DMS 273 (cell line): ENCODE measurements around the gene S100A16.

ENCODE experiments used
- DNase-seq: peaks from one replicate; lab custom pipeline; 2025; ENCODE audit not compliant: unreplicated experiment; lab: John Stamatoyannopoulos, UW

S100A16 gene

GRCh38 chr1:153638261-153638660 is 25.3 kb upstream of the S100A16 start:
- no peak for DNase-seq

- DNase-seq, result no peak
Observed at GRCh38 chr1:153636312-153636711, 23.4 kb upstream of the S100A16 start.

DNA sequence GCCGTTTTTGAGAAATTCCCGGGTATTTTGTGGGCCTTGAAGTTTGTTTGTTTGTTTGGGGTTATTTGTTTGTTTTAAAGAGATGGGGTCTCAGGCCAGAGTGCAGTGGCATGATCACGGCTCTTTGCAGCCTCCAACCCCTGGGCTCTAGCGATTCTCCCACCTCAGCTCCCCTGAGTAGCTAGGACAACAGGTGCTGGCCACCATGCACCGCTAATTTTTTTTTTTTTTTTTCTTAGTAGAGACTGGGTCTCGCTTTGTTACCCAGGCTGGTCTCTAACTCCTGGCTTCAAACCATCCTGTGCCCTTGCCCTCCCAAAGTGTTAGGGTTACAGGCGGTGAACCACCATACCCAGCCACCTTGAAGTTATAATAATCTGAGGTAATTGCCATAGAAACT is 22.9 kb upstream of the S100A16 start:
- no peak for DNase-seq

DNA sequence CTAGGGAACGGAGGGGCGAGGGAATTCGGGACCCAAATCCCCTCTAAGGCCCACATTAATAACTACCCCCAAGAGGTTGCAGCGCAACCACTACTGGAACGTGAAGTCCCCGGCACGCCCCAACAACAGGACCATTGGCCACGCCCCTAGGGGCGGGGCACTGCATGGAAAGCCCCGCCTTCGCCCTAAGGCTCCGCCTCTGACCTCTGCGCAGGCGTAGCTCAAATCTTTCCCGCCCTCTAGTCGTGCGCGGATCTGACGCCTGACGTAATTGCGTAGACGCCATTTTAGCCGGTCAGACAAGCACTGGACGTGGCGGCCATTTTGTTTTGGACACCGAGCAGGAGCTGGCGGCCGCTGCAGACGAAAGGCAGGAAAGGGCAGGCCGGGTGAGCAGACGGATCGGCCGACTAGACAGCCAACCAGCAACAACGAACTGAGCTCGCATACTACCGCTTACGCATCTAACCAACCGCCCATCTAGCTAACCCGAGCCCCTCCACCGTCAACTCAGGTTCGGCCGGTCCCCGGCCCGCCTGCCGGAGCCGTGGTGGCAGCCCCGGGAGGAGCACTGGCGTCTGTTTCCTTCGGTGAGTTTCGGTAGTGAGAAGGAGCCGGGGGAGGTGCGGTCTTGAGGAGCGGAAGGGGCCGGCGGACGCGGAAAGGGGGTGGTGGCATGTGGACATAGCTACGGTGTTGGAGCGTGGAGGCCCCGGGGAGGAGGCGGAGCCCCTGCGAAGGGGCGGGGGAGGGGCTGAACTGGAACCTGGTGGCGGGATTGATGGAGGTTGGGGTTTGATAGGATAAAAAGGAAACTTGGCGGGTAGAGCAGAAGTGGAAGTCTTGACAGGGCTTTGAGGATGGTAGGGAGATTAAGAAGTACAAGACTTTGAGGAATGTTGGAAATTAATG is 21.1 kb upstream of the S100A16 start, which contains the start of gene CHTOP:
TSS of gene CHTOP (plus strand) at position 313 of the 912 bp plus-strand sequence. CDS start 2,523 bp downstream, outside the sequence.
- DNase-seq, result peak; percentile 99

GRCh38 chr1:153633161-153633753 is 20.3 kb upstream of the S100A16 start:
- no peak for DNase-seq

- DNase-seq, result no peak
Observed at GRCh38 chr1:153631047-153632022, 18.4 kb upstream of the S100A16 start.

- no peak for DNase-seq
Observed at GRCh38 chr1:153630384-153630783, 17.4 kb upstream of the S100A16 start.

DNA sequence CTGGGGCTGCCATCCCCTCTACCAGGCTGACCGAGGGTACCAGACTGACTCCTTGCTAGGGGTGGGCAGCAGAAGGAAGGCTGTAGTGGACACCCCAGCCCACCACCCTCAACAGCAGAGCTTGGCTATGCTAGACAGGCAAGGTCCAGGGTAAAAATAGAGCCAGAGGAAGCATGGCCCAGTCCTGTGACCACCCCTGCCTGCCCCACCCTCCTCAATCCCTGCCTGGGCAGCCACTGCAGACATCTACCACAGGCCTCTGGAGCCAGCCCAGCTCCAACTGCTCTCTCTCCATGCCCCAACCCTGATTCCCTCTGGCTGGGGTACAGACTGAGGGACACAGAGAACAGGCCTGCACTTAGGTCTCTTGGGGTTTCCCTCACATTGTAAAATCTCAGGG is 17.0 kb upstream of the S100A16 start:
- DNase-seq, result peak; percentile 51

- DNase-seq, result no peak
Observed at GRCh38 chr1:153629343-153629665, 16.4 kb upstream of the S100A16 start.

DNA sequence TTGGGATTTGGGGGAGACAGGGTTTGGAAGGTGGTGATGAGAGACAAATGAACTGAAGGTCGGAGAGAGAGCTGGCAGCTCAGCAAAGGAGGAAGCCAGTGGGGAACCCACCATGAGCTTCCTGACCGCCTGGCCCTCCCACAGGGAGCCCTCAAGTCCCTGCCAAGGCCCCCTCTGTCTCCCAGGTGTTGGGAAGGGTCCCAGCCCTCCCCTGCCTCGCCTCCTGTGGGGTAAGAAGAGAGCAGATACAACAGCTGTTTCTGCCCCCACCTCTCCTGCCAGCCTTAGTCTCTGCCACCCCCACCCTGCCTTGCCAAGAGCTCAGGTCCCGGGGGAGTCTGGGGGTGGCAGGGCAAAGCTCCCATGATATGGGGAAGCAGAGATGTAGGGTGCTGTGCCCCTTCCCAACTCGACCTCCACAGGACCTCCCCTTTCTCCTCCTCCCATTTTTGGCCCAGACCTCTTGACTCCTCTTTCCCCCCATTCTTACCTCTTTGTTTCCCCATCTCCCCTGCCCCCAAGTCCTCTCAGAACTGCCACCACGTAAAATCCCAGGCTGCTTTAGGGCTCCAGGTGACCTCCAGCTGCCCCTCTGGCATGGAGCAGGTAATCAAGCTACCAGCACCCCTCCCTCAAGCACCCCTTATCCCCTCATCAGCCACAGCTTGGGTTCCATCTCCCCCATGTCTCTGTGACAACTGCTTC is 15.9 kb upstream of the S100A16 start:
- DNase-seq, result peak; percentile 73

GRCh38 chr1:153627715-153628626 is 15.0 kb upstream of the S100A16 start, which contains the start of gene S100A1:
Gene S100A1 (plus strand): TSS chr1:153628434. CDS start chr1:153630522, 2,088 bp downstream.
- peak; percentile 84 for DNase-seq

DNA sequence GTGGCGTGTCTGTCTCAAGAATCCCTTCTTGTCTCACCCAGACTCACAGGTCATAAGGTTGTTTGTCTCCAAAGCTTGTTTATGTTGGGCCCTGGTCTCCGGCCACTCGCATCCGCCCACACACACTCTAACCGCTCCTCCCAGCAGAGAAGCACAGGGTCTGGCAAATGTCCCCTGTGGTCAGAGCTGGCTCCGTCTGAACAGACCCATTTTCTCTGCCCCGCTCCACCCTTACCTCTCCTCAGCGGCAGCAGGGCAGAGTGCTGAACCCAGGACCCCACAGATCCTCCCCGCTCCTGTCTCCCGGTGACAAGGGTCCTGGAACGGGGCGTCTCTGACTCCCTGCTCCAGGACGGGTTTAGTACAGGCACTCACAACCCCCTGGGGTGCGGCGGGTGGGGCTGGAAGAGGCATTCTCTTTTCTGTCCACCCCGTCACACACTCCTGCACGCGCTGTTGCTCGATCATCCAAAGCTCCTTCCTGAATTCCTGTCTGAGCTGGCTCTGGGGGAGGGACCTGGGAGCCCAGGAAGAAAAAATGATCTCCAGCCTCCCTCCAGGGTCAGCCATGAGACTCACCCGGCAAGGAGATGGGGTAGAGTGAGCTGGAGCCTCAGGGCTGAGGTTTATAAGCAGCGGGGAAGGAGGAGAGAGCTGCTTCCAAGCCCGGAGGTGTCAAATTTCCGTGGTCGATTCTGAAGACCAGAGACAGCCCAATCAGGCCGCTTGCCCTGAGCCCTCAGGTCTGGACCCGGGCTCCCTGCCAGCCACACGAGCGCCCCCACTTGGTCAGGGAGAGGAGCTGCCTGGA is 14.2 kb upstream of the S100A16 start, which contains the start of gene S100A13:
TSS of gene S100A13 (minus strand) at position 602 of the 811 bp plus-strand sequence. CDS start 1,033 bp downstream, outside the sequence.
- DNase-seq, result peak; percentile 95

DNA sequence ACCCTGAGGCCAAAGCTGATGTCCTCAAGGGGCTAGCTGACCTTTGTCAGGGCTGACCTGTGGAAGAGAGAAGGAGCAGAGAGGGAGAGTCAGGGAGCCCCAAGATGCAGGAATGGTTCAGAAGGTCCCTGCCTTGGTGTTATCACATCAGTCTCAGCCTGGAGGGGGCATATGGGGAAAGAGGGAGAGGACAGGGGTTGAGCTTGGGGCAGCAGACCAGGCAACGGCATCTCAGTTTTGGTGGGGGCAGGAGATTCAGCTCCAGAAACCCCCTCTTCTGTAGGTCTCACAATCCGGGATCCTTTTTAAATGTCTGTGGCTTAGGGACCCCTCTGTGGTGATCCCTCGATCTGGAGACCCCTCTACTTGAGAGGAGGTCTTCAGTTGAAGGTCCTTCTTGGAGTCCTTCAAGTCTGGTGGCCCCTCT is 13.6 kb upstream of the S100A16 start:
- DNase-seq, result no peak

GRCh38 chr1:153624965-153625611 is 12.2 kb upstream of the S100A16 start:
- no peak for DNase-seq

- DNase-seq, result no peak
Observed at GRCh38 chr1:153623101-153623500, 10.2 kb upstream of the S100A16 start.

- DNase-seq, result no peak
Observed at GRCh38 chr1:153619171-153619570, 6.2 kb upstream of the S100A16 start.

DNA sequence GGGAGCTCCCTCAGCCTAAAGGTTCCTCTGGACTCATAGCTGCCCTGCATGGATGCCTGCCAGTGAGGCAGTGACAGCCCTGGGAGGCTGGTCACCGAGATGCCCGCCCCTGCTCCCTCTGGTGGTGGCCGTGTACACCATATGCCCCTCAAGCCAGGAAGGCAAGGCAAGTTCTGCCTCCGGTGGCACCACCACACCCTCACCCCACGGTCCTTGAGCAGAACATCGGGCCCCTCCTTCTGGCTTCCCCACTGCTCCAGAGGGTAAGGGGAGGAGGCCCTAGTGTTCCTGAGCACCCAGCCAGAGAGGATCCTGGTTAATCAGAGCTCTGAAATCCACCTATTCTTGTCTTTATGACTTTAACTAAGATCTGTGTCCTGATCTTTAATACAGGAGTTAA is 4.7 kb upstream of the S100A16 start:
- DNase-seq, result peak; percentile 64

DNA sequence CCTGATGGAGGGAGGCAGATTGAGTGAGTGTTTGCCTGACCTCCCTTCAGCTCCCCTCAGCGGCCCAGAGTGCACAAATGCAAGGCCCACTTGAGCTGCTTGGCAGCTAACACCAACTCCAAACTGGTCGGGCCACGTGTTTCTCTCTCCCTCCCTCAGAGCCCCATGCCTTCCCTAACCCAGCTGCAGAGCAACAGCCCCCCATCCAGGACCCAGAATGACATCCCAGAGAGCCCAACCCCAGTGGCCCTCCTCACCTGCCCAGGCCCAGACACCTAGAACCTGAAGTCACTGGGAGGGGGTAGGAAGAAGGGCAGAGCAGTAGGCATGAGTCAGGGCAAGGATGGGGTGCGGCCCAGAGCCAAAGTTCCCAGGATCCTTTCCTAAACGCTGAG is 4.0 kb upstream of the S100A16 start:
- DNase-seq, result no peak
